Stimulated activated naive CD8-positive, alpha-beta T cell treated with anti-CD3 and anti-CD28 coated beads, Interleukin-15, amount 100 ng/mL, for 72 hours (primary cell): ENCODE data around the gene PARP15.
"Not testable (repeated sequence)": the region's sequence is repeated elsewhere in the genome, so short reads cannot be mapped to it uniquely, and the experiment has no call there.

Experiments
- ATAC-seq: fragments of 150-1000 bp; cut with Tn5 transposase; 2 replicates; pipeline ENCODE4 v1.10.0; 2021; ENCODE audit warnings: mild to moderate bottlenecking, moderate library complexity
- DNase-seq, 2 donors: peaks; one replicate each; pipeline ENCODE4 v3.0.0; 2021 to 2022
- H3K27ac Mint-ChIP-seq, 2 donors: one replicate each; pipeline ENCODE4 v1.8.0; 2022; ENCODE audit warnings: mild to moderate bottlenecking in 2 of 2, mixed read lengths in 2 of 2, moderate library complexity in 2 of 2
- H3K27me3 Mint-ChIP-seq: one replicate; pipeline ENCODE4 v1.8.0; 2022; ENCODE audit warnings: mixed read lengths
- H3K4me1 Mint-ChIP-seq: one replicate; pipeline ENCODE4 v1.8.0; 2022; ENCODE audit warnings: mild to moderate bottlenecking, mixed read lengths
- H3K4me3 Mint-ChIP-seq, 2 donors: one replicate each; pipeline ENCODE4 v1.8.0; 2022; ENCODE audit warnings: mild to moderate bottlenecking in 2 of 2, mixed read lengths in 2 of 2, moderate library complexity in 1 of 2
- H3K9me3 Mint-ChIP-seq, 2 donors: one replicate each; pipeline ENCODE4 v1.8.0; 2022; ENCODE audit warnings: mixed read lengths in 2 of 2

The PARP15 gene

DNA sequence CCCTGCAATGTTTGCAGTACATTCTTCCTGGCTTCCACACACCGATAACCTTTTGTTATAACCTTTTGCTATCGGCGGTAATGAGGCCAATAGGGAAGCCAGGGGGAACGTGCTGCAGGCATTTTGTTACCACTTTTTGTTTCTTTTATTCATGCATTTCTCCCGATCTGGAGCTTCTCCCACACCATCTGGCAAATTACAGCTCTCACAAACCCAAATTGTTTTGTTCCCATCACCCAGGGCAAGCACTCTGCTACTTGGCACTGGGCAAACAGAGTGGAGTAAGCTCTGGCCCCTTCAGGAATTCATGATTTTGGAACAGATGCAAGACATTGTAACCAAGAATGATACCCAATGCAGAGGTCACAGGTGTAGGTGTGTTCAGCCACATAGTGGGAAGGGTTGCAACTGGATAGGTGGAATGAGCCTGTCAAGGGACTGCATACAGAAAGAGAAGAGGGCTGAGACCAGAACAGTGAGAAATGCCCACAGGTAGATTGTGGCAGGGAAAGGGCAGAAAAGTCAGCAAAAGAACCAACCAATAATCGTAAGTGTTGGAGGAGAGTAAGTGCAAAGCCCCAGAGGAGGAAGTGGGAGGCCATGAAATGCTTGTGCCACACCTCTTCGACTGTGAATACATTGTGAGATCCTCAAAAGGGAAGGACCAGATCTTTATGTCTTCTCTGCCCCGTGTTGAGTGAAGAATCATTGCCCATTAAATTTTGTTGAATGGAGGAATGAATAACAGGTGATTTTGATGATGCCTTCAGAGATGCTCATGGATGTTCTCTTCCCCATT is 45.8 kb downstream of the PARP15 start:
- DNase-seq (no peak), ATAC-seq (no peak)
- no peaks in the 10 kb centered on the region for H3K4me1 Mint-ChIP-seq
- no peak overlapping the region for H3K4me3 Mint-ChIP-seq
- H3K9me3 Mint-ChIP-seq, result no peaks in the 10 kb centered on the region
- no peak overlapping the region for H3K27ac Mint-ChIP-seq
- H3K27me3 Mint-ChIP-seq, result no peaks in the 10 kb centered on the region

DNA sequence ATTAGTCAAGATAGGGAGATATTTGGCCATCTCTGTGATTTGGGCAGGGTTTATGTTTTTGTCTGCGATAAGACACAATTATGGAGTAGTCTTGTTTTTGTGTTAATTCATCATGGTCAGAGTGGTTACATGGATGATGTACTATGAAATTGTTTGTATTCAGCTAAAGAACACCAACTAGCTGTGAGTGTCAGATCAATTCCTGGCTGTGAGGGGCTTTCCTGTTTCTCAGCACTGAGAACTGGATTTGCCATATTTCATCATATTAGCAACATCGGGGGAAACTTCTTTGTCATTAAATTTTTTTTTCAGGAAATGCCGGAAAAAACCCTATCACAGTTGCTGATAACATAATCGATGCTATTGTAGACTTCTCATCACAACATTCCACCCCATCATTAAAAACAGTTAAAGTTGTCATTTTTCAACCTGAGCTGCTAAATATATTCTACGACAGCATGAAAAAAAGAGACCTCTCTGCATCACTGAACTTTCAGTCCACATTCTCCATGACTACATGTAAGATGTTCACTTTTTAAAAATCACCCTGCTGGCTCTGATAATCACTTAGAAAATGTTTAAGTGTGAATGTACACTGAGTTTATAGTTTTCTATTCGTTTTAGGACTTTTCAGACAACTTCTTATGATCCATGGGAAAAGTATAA is 49.2 kb downstream of the PARP15 start:
- Mint-ChIP-seq H3K4me1 (no peaks in the 10 kb centered on the region), H3K27ac (peak overlapping the region in 1 of 2 donors; percentile 44), H3K9me3 (no peaks in the 10 kb centered on the region), H3K27me3 (no peaks in the 10 kb centered on the region), H3K4me3 (no peak overlapping the region)
- no peak for ATAC-seq
- DNase-seq, result no peak

- no peaks in the 10 kb centered on the region for H3K9me3 Mint-ChIP-seq
These were observed 49.9 kb downstream of the PARP15 start for GRCh38 chr3:122627301-122627700.

DNA sequence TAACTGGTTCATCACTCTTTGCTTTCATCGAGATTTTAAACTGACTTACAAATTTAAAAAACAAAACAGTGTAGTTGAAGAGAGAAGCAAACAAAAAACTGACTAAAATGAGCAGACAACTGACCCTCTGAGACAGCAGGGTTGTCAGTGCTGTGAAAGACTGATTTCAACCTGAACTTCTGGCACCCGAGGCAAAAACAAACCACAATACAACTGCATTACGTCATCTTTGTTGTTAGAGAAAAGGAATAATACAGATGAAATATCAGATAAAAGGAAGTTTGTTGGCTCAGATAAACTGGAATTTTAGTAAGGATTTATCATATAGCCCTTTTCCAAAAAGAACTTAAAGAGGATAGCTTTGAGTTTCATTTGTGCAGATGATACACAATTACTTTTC is 51.1 kb downstream of the PARP15 start:
- no peaks in the 10 kb centered on the region for H3K27me3 Mint-ChIP-seq
- H3K27ac Mint-ChIP-seq, result no peak overlapping the region
- ATAC-seq (no peak), DNase-seq (no peak)
- H3K4me3 Mint-ChIP-seq, result no peak overlapping the region
- no peaks in the 10 kb centered on the region for H3K4me1 Mint-ChIP-seq
- no peaks in the 10 kb centered on the region for H3K9me3 Mint-ChIP-seq

More at GRCh38 chr3:122627301-122627700, 49.9 kb downstream of the PARP15 start:
- no peak for DNase-seq
- no peaks in the 10 kb centered on the region for H3K27me3 Mint-ChIP-seq
- no peaks in the 10 kb centered on the region for H3K4me1 Mint-ChIP-seq
- H3K27ac Mint-ChIP-seq, result no peak overlapping the region
- H3K4me3 Mint-ChIP-seq, result no peak overlapping the region
- no peak for ATAC-seq

GRCh38 chr3:122629763-122630162 is 52.3 kb downstream of the PARP15 start:
- H3K27me3 Mint-ChIP-seq, result no peaks in the 10 kb centered on the region
- DNase-seq (no peak), ATAC-seq (no peak)
- no peak overlapping the region for H3K4me3 Mint-ChIP-seq
- H3K9me3 Mint-ChIP-seq, result no peaks in the 10 kb centered on the region
- H3K27ac Mint-ChIP-seq, result no peak overlapping the region
- peaks cover 5% of the 10 kb centered on the region for H3K4me1 Mint-ChIP-seq

- Mint-ChIP-seq H3K9me3 (no peaks in the 10 kb centered on the region), H3K4me1 (peaks cover 6% of the 10 kb centered on the region), H3K27ac (no peak overlapping the region), H3K27me3 (no peaks in the 10 kb centered on the region), H3K4me3 (no peak overlapping the region)
- ATAC-seq, result no peak
- no peak for DNase-seq
These were observed 58.3 kb downstream of the PARP15 start for GRCh38 chr3:122635789-122636188.

DNA sequence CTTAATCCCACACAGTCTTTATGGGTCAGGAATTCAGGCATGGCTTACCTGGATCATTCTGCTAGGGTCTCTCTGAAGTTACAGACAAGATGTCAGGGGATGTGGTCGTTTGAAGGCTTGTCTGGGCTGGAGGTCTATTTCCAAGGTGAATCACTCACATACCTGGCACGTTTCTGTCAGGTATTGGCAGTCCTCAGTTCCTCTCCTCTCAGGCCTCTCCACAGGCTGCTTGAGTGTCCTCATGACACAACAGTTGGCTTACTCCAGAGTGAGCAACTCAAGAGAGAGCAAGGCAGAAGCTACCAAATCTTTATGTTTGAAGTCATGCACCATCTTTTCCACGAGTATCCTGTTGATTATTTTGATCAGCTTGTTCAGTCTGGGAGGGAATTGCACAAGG is 59.2 kb downstream of the PARP15 start:
- no peak for ATAC-seq
- H3K27ac Mint-ChIP-seq, result no peak overlapping the region
- H3K9me3 Mint-ChIP-seq, result no peaks in the 10 kb centered on the region
- H3K4me3 Mint-ChIP-seq, result no peak overlapping the region
- no peak for DNase-seq
- H3K4me1 Mint-ChIP-seq, result peaks cover 11% of the 10 kb centered on the region
- H3K27me3 Mint-ChIP-seq, result no peaks in the 10 kb centered on the region

DNA sequence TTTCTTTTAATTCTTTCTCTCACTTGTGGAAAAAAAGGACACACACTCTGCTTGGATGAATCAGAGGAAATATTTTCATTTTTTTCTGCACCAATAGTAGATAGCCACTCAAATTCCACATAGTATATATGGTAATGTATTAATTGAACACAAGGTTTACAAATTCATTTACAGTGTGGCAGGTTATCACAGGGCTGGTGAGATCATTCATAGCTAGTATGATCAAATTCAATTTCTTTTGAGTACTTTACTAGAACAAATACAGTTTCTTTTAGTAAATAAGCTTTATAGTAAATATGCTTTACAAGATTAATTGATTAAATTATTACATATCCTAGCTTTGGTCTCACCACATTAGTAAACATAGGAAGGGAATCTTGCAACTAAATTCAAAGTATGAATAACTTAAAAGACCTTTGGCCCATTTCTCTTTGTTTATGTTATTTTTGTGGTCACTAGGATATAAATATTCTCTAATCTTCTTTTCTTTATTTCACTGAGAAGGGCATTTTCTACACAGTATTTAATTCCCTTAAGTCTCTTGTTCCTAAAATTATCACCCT is 63.1 kb downstream of the PARP15 start:
- no peak overlapping the region for H3K27ac Mint-ChIP-seq
- ATAC-seq, result no peak

DNA sequence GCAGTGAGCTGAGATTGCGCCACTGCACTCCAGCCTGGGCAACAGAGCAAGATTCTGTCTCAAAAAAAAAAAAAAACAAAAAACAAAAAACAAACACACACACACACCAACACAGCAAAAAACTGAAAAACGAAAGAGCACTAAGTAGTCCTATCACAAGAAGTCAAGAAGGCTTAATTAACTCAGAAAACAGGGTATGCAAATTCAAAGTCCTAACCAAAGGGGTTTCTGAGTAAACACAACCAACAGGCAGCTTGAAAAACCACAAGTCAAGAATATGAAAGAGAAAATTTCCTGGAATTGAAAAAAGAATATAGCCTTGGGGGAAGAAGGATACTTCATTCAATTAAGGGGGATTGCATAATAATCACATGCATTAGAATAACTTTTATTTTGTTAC is 65.5 kb downstream of the PARP15 start:
- no peaks in the 10 kb centered on the region for H3K9me3 Mint-ChIP-seq
- peak overlapping the region; percentile 43 to 54 for H3K4me3 Mint-ChIP-seq

More for the DNA sequence above, 63.1 kb downstream of the PARP15 start:
- Mint-ChIP-seq H3K4me1 (peaks cover 34% of the 10 kb centered on the region), H3K27me3 (no peaks in the 10 kb centered on the region), H3K9me3 (no peaks in the 10 kb centered on the region), H3K4me3 (no peak overlapping the region)
- DNase-seq, result no peak

DNA sequence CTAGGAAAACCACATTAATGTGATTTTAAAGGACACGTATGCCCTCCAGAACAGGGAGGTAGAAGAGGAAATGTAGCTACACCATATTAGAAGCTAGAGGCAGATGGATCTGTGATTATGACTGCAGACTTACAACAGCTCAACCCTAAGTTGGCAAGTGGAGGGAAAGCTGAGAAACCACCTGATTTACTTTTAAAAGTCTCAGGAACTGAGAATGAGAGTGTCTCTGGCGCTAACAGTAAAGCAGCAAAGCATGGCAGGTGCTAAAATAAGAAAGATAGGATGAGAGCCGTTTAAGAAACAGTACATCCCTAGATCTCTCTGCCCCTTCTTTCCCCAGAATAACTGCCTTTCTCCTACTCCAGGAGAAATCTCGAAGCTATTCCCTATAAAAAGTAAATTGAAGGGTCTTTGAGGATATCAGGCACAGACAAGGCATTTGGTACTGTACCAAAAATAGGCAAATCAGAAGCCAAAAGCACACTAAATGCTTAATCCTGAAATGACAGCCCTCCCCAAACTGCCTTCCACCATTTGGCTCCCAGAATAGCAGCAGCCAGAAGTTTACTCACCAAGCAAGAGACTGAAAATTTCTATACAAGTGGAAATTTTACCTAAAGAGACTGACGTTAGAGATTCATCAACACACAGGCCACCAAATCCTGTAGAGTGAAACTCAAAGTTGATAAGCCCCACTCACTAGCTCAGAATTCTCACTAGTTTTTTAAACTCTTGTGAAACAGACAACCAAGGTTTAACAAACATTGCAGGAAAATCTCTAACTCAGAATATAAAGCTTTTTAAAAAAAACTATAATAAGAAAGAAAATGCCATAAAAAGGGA is 68.9 kb downstream of the PARP15 start:
- H3K9me3 Mint-ChIP-seq, result peaks cover 0 to 6% of the 10 kb centered on the region in 2 donors
- ATAC-seq, result no peak
- peak overlapping the region; percentile 10 to 88 for H3K27ac Mint-ChIP-seq
- H3K4me1 Mint-ChIP-seq, result peaks cover 51% of the 10 kb centered on the region
- peaks cover 7% of the 10 kb centered on the region for H3K27me3 Mint-ChIP-seq
- DNase-seq, result no peak
- H3K4me3 Mint-ChIP-seq, result peak overlapping the region in 1 of 2 donors; percentile 13

More for the DNA sequence above, 65.5 kb downstream of the PARP15 start:
- Mint-ChIP-seq H3K27ac (peak overlapping the region; percentile 16 to 29), H3K27me3 (no peaks in the 10 kb centered on the region), H3K4me1 (peaks cover 53% of the 10 kb centered on the region)
- DNase-seq, result no peak
- ATAC-seq, result peak; percentile 90

GRCh38 chr3:122651233-122651907 is 73.9 kb downstream of the PARP15 start:
- peaks cover 15% of the 10 kb centered on the region for H3K27me3 Mint-ChIP-seq
- not testable (repeated sequence) for ATAC-seq, H3K9me3 Mint-ChIP-seq, H3K4me3 Mint-ChIP-seq, DNase-seq
- peaks cover 21% of the 10 kb centered on the region for H3K4me1 Mint-ChIP-seq
- peak overlapping the region in 1 of 2 donors; percentile 82 for H3K27ac Mint-ChIP-seq

DNA sequence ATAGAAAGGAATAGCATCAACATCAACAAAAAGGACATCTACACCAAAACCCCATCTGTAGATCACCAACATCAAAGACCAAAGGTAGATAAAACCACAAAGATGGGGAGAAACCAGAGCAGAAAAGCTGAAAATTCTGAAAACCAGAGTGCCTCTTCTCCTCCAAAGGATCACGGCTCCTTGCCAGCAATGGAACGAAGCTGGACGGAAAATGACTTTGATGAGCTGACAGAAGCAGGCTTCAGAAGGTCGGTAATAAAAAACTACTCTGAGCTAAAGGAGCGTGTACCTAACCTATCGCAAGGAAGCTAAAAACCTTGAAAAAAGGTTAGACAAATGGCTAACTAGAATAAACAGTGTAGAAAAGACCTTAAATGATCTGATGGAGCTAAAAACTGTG is 74.5 kb downstream of the PARP15 start:
- H3K27ac Mint-ChIP-seq, result peak overlapping the region in 1 of 2 donors; percentile 82
- peaks cover 15% of the 10 kb centered on the region for H3K4me1 Mint-ChIP-seq
- H3K4me3 Mint-ChIP-seq, H3K9me3 Mint-ChIP-seq, ATAC-seq, DNase-seq: not testable (repeated sequence)
- peaks cover 15% of the 10 kb centered on the region for H3K27me3 Mint-ChIP-seq

GRCh38 chr3:122658336-122658735 is 80.9 kb downstream of the PARP15 start:
- DNase-seq, ATAC-seq, H3K4me1 Mint-ChIP-seq, H3K27ac Mint-ChIP-seq, H3K4me3 Mint-ChIP-seq: not testable (repeated sequence)
- Mint-ChIP-seq H3K9me3 (peaks cover 0 to 14% of the 10 kb centered on the region in 2 donors), H3K27me3 (peaks cover 30% of the 10 kb centered on the region)

GRCh38 chr3:122660297-122660974 is 83.0 kb downstream of the PARP15 start:
- no peak overlapping the region for H3K27ac Mint-ChIP-seq
- H3K4me3 Mint-ChIP-seq, result no peak overlapping the region
- H3K27me3 Mint-ChIP-seq, result peaks cover 28% of the 10 kb centered on the region
- H3K9me3 Mint-ChIP-seq, result peaks cover 0 to 14% of the 10 kb centered on the region in 2 donors
- no peak for DNase-seq
- ATAC-seq, result no peak
- H3K4me1 Mint-ChIP-seq, result no peaks in the 10 kb centered on the region
